ENCODE measurements around the gene MYO16.

The MYO16 gene

DNA sequence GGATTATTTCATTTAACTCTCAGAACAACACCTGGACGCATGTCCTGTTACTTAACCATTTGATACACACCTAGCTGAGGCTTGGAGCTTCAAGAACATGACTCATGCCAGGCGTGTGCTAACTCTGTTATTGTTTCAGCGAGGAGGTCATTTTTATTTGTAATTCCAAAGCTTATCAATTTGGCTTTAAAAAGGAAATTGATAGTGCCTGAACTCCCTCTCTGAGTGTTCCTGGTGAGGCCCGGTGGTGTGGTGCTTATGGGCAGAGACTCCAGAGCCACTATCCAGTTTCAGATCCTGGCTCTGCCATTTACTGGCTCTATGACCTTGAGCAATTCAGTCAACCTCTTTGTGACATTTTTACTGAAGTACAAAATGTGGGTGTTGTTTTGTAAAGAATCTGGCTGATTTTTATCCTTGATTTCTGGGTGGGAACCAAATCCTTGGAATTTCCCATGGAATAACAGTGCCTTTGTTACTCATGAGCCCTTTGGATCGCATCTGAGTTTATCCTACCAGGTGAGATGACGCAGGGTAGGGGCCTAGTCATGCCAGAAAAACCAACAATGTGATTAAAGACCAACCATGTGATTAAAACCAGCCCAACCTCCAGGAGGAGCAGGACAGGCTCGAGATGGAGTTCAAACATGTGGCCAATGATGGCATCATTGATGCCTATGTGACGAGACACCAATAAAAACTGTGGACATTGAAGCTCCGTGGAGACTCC, 198.8 kb downstream of the MYO16 start:
- TF ChIP-seq GATA3 (IDR thresholded peaks at IDR 0.05; ENCODE audit: low read depth, low read length) (no peak), GATA2 (IDR thresholded peaks at IDR 0.05; ENCODE audit: low read depth, low read length) (no peak)

GRCh38 chr13:108830916-108831315, 201.5 kb downstream of the MYO16 start:
- TF ChIP-seq GATA3 (IDR thresholded peaks at IDR 0.05; ENCODE audit: low read depth, low read length) (no peak), GATA2 (IDR thresholded peaks at IDR 0.05; ENCODE audit: low read depth, low read length) (no peak)

DNA sequence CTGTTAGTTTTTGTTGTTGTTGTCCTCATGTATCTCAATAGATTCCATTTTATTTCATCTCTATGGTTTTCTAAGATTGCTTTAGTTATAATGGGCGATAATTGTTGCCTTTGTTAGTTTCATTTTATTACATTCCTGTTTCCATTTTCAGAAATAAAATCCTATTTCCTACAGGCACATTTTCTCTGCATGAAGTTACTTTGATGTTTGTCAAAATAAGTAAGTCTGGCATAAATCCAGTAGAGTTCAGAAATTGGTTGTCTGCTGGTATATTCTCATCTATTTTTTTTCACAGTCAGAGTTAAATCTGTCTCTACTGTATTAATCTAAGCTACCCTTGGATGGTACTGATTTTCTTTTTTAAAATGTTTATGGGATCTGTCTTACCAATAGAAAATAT, 204.1 kb downstream of the MYO16 start:
- TF ChIP-seq GATA3 (IDR thresholded peaks at IDR 0.05; ENCODE audit: low read depth, low read length) (no peak), GATA2 (IDR thresholded peaks at IDR 0.05; ENCODE audit: low read depth, low read length) (no peak)

- TF ChIP-seq GATA2 (IDR thresholded peaks at IDR 0.05; ENCODE audit: low read depth, low read length) (no peak), GATA3 (IDR thresholded peaks at IDR 0.05; ENCODE audit: low read depth, low read length) (no peak)
Observed at GRCh38 chr13:108834193-108834592, 204.8 kb downstream of the MYO16 start.

DNA sequence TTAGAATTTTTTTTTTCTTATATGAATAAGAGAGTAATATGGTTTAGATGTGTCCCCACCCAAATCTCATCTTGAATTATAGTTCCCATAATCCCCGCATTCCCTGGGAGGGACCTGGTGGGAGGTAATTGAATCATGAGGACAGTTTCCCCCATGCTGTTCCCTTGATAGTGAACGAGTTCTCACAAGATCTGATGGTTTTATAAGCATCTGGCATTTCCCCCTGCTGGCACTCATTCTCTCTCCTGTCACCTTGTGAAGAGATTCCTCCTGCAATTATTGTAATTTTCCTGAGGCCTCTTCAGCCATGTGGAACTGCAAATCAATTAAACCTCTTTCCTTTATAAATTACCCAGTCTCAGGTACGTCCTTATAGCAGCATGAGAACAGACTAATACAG, 205.7 kb downstream of the MYO16 start:
- TF ChIP-seq GATA2 (IDR thresholded peaks at IDR 0.05; ENCODE audit: low read depth, low read length) (no peak), GATA3 (IDR thresholded peaks at IDR 0.05; ENCODE audit: low read depth, low read length) (no peak)

DNA sequence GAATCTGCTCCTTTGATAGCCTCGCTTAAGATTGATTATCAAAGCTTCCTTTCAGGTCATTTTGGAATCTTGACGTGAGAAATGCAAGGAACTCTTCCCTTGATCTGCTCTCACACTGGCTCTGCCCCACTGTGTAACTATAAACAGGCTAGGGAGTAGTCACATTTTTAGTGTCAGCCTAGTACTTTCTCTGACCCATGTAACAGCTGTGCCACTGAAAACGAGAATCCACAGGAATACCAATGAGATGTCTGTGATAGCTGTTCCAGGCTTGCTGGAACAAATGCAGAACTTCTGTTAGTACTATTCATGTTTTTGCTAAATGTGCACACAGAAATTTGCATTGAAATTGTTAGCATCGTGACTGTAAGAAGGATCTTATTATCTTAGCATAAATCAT, 221.3 kb downstream of the MYO16 start:
- TF ChIP-seq GATA3 (IDR thresholded peaks at IDR 0.05; ENCODE audit: low read depth, low read length) (no peak), GATA2 (IDR thresholded peaks at IDR 0.05; ENCODE audit: low read depth, low read length) (no peak)

- TF ChIP-seq GATA3 (IDR thresholded peaks at IDR 0.05; ENCODE audit: low read depth, low read length) (no peak), GATA2 (IDR thresholded peaks at IDR 0.05; ENCODE audit: low read depth, low read length) (no peak)
Observed at GRCh38 chr13:108851660-108852059, 222.2 kb downstream of the MYO16 start.

GRCh38 chr13:108853031-108853430, 223.6 kb downstream of the MYO16 start:
- no peak for TF ChIP-seq GATA2 (IDR thresholded peaks at IDR 0.05; ENCODE audit: low read depth, low read length)
- TF ChIP-seq GATA3 (IDR thresholded peaks at IDR 0.05; ENCODE audit: low read depth, low read length) = no peak

DNA sequence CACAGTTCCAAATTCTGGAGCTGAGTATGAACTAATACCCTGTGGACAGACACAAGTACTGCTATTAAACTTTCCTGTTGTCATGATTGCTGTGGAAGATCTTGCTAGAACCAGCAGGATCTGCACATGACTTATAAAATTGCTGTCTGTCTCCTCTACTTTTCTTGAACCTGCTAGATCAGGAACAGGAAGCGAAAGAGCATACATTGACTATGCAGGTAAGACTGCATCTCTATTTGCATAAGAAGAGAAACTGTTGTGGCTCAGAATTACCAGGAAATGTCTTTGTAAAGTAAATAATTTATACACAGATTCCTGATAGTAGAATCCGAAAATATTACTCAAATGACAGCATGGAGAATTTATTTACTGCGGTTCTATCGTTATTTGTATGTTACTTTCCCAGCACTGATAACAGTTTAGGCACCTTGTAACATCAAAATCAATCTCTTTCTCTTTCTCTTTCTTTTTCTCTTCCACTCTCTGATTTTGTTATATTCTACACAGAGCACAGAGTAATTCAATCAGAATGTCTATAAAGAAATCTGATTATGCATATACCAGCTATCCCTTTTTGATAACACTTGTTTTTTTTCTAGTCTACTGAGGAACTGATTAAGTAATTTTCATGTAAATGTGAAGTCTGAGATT, 226.5 kb downstream of the MYO16 start:
- TF ChIP-seq GATA2 (IDR thresholded peaks at IDR 0.05; ENCODE audit: low read depth, low read length) (no peak), GATA3 (IDR thresholded peaks at IDR 0.05; ENCODE audit: low read depth, low read length) (no peak)

GRCh38 chr13:108858676-108859075, 229.3 kb downstream of the MYO16 start:
- TF ChIP-seq GATA2 (IDR thresholded peaks at IDR 0.05; ENCODE audit: low read depth, low read length) (no peak), GATA3 (IDR thresholded peaks at IDR 0.05; ENCODE audit: low read depth, low read length) (no peak)

- no peak for TF ChIP-seq GATA3 (IDR thresholded peaks at IDR 0.05; ENCODE audit: low read depth, low read length)
- no peak for TF ChIP-seq GATA2 (IDR thresholded peaks at IDR 0.05; ENCODE audit: low read depth, low read length)
Observed at GRCh38 chr13:108859197-108860012, 230.0 kb downstream of the MYO16 start.

DNA sequence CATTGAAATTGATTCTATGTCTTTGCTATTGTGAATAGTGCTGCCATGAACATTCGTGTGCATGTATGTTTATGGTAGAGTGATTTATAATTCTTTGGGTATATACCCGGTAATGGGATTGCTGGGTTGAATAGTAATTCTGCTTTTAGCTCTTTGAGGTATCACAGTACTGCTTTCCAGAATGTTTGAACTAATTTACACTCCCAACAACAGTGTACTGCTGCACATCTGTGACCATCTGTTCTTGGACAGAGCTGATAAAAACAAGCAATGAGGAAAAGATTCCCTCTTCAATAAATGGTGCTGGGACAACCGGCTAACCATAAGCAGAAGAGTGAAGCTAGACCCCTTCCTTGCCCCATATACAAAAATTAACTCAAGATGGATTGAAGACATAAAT, 231.0 kb downstream of the MYO16 start:
- no peak for TF ChIP-seq GATA2 (IDR thresholded peaks at IDR 0.05; ENCODE audit: low read depth, low read length)
- TF ChIP-seq GATA3 (IDR thresholded peaks at IDR 0.05; ENCODE audit: low read depth, low read length) = no peak

- no peak for TF ChIP-seq GATA2 (IDR thresholded peaks at IDR 0.05; ENCODE audit: low read depth, low read length)
- no peak for TF ChIP-seq GATA3 (IDR thresholded peaks at IDR 0.05; ENCODE audit: low read depth, low read length)
Observed at GRCh38 chr13:108877300-108877699, 247.9 kb downstream of the MYO16 start.

DNA sequence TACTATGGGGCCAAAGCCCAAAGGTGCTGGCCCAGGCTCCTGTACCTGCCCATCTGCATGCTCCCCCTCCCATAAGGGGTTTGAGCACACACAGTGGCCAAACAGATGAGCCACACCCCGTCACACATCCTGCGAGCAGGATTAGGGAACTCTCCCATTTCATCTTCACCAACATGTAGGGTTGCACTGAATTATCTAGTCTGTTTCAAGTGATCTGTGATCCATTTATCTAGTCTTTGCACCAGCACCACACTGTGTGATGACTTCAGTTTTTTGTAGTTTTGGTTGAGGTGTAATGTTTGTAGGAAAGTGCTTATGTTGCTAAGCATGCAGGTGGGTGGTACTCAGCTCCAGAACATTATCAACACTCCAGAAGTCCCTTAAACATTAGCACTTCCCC, 249.3 kb downstream of the MYO16 start:
- TF ChIP-seq GATA3 (IDR thresholded peaks at IDR 0.05; ENCODE audit: low read depth, low read length) = no peak
- TF ChIP-seq GATA2 (IDR thresholded peaks at IDR 0.05; ENCODE audit: low read depth, low read length) = no peak
